Vagina (tissue), 2 donors: Measurements from ENCODE around the gene NUDT15.

ENCODE experiments used
- CTCF ChIP-seq, 3 experiments: fragments of 450-650 bp in 2 of 3; fragments of 200-600 bp in 1 of 3; sonication (generic) in 1 of 3; IDR thresholded peaks; one replicate each; pipeline ENCODE4 v1.5.1; 2017 to 2019; ENCODE audit warnings: antibody characterized with exemption in 3 of 3, mild to moderate bottlenecking in 2 of 3, moderate library complexity in 2 of 3
- POLR2A ChIP-seq, 2 donors: fragments of 450-650 bp; IDR thresholded peaks; one replicate each; pipeline ENCODE4 v1.6.1; 2017; ENCODE audit warnings: antibody characterized with exemption in 2 of 2, mild to moderate bottlenecking in 2 of 2, moderate library complexity in 2 of 2

GRCh38 chr13:47990920-47991466 is 46.5 kb upstream of the NUDT15 start:
- TF ChIP-seq CTCF (IDR thresholded peaks at IDR 0.05) (no peak), POLR2A (IDR thresholded peaks at IDR 0.05) (no peak)
